NCI-H146 treated with DMSO at 0.1 percent for 48 hours (cell line): ENCODE results near the gene PNPLA3.

ENCODE experiments used
- DNase-seq: peaks from one replicate; lab custom pipeline; 2025; ENCODE audit not compliant: unreplicated experiment; lab: John Stamatoyannopoulos, UW

PNPLA3 gene, protein sequence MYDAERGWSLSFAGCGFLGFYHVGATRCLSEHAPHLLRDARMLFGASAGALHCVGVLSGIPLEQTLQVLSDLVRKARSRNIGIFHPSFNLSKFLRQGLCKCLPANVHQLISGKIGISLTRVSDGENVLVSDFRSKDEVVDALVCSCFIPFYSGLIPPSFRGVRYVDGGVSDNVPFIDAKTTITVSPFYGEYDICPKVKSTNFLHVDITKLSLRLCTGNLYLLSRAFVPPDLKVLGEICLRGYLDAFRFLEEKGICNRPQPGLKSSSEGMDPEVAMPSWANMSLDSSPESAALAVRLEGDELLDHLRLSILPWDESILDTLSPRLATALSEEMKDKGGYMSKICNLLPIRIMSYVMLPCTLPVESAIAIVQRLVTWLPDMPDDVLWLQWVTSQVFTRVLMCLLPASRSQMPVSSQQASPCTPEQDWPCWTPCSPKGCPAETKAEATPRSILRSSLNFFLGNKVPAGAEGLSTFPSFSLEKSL

DNA sequence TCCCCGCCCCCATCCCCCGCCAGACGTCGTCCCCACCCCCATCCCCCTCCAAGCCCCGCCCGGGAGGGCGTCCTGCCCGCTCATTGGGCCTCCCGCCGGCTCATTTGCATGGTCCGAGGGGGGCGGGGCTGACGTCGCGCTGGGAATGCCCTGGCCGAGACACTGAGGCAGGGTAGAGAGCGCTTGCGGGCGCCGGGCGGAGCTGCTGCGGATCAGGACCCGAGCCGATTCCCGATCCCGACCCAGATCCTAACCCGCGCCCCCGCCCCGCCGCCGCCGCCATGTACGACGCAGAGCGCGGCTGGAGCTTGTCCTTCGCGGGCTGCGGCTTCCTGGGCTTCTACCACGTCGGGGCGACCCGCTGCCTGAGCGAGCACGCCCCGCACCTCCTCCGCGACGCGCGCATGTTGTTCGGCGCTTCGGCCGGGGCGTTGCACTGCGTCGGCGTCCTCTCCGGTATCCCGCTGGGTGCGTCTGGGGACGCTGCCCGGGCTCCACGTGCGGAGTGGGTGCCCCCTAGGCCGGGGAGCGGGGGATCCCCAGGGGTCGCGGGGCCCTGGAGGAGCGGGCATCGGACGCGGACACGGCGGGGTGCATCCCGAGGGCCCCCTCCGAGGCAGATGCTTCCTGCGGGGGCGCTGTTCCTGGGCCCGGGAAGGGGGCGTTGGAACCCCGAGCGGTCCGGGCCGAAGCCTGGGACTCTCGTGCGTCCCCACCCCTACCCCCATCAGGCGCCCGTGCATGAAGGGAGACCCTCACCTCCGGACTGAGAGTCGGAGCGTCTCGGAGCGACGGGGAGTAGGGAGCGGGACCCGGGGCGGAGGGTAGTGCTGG, at the start of gene PNPLA3:
Gene PNPLA3 (plus strand): TSS at position 175 of the 834 bp plus-strand sequence. CDS start 107 bp downstream, at position 282.
- peak; percentile 54 for DNase-seq

DNA sequence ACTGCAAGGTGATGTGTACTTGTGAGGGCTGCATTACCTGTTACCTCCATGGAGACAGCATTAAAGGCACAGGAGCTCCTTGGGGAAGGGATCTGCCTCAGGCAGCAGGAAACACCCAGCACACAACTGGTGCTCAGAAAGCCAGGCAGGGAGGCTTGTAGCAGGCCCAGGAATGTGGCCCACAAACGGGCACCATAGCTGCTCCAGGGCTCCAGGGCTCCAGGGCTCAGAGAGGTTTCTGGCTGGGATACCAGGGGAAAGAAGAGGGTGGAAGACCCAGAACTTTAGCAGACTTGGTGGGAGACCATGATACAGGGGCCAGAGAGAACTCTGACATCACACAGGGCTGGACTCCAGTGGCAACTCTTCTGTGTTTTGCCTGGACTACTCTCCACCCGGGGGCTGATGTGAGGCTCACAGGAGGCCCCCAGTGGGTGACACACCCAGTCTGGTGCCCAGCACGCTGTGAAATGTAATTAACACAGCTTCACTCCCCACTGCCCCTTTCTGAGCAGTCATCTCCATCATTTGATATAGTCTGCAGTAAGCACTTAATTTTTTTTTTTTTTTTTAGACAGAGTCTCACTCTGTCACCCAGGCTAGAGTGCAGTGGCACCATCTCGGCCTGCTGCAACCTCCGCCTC, 46.6 kb upstream of the PNPLA3 start:
- DNase-seq, result no peak

DNA sequence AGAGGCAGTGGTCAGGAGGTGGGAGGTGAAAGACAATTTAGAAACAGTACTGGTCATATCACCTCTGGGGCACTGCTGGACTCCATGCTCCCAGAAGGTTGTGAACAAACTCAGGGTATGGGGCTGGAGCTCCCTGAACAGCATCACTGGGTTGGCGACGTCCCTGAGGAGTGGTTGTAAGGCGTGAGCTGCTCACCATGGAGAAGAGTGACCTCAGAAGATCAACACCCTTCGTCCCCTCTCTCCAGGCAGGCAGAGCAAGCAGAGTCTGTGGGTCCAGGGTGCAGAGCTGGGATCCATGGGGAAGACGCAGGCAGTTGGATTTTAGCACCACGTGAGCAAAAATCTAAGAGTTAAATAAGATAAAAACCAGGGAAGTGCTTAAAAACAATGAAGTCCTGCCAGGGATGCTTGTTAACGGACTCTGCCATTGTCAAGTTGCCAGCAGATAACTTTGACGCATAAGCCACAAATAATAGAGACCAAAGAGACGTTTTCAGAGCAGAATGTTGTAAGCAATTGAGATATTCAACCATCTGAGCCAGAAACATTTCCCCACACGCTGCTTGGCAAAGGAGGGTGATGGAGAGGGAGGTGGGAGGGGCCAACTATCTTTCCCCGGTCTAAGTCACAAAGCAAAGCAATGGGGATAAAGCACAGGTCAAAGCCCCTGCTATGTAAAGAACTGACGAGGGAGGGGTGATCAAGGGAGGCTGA, 45.4 kb upstream of the PNPLA3 start:
- no peak for DNase-seq

DNA sequence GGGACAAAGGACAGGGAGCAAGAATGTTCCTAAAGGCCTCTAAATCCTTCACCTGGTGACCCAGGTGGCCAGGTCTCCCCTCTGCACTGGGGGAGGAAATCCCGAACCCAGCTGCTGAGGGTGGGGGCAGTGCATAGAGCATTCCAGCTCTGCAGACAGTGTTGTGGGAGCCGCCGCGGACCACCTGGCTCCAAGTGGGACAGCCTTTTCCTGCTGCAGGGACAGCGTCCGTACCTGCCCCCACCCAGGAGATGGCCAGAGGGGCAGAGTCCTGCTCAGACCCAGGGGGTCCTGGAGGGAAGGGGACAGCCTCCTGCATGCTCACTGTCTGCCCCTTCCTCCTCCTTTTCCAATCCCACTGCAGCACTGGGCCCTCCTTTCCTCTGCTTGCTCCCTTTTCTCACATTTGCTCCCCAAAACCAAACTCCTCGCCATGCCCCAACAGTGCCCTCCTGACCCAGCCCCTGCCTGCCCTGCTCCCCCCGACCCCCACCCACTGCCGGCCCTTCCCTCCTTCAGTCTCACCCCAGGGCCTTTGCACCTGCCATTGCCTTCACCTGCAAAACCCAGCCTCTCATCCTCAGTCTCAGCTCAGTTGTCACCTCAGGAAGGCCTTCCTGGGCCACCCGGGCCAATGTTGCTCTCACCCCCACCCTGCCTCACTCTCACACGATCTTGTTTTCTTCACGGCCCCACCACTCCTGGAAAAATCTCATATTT, 44.6 kb upstream of the PNPLA3 start:
- DNase-seq, result no peak

DNA sequence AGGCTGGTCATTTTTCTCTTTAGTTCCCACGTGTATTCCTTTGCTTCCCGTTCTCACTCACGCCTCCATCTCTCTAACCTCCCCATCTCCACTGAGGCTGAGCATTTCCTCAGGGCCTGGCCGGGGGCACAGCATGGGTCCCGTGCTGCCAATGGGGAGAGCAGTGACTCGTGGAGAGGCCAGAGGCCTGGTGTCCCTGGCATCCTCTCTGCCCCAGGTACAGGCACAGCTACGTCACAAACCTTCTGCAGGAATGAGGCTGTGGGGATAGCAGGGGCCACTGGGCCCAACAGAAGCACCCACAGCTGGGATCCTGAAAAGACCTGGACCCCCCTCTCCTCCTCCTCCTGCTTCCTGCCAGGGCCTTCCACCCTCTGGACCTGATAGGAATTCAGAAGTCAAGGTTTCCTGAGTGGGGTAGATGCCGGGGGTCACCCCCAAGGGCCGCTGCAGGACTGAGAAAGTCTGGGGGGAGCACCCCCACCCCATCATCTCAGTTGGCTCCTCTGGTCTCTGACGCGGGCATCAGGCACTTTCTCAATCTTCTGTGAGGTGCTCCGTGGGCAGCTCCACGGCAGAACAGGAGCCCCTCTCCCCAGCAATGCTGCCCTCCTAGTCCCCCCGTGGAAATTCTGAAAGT, 43.6 kb upstream of the PNPLA3 start:
- DNase-seq, result no peak

DNA sequence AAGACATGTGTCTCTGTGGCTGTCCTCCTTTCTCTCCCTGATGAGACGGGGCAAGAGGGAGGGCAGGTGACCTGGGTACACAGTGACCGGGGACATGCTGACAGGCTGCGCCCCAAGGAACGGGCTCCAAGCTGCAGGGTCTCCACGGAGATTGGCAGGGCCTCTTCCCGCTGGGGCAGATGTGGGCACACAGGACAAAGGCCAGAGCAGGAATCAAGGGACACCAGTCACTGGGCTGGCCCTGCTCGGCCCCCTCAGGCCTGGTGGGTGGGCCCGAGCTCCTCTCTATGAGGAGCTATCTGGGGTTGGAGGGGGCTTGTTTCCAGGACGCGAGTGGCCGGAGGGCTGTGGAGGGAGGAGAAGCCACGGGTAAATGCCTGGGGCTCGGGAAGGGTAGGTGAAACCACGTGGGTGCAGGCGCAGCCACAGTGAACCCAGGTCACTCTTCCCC, 43.0 kb upstream of the PNPLA3 start:
- no peak for DNase-seq

DNA sequence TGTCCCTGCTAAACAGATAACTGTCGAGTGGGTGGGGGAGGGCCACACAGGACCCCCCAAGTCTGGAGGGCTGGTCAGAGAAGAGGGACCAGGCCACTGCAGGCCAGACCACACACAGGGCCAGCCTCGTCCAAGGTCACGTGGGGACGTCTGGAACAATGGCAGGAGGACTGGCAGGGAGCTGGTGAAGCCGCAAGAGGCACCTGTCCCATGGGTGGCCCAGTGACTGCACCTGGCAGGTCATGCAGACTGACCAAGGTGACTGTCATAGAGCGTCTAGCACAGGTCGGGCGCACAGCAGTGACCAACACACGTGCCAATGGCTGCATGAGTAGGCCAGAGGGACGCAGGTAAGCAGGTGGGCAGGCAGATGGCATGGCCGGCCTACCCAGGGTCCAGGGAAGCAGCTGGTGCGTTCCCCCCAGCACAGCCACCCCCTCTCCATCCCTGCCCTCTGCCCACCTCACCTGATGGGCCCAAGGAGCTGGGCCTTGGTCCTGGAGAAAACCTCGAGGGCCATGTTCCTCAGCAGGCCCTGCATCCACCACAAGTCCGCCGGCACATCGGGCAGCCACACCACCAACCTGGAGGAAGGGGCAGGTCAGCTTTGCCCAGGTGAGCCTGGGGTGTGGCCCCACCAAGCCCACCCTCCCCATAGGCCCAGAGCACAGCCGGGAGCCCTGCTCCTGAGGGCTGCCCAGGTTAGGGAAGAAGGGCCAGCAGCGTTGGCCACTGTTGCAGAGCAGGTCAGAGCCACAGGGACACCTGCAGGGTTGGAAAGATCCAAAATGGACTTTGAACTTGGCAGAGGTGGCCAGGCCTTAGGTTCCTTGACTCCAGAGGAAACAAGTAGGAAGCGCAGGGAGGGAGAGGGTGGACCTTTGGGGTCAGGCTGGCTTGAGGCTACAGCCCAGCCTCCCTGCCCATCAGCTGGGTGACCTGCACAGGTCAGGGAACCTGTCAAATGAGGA, 42.2 kb upstream of the PNPLA3 start:
- DNase-seq, result no peak

DNA sequence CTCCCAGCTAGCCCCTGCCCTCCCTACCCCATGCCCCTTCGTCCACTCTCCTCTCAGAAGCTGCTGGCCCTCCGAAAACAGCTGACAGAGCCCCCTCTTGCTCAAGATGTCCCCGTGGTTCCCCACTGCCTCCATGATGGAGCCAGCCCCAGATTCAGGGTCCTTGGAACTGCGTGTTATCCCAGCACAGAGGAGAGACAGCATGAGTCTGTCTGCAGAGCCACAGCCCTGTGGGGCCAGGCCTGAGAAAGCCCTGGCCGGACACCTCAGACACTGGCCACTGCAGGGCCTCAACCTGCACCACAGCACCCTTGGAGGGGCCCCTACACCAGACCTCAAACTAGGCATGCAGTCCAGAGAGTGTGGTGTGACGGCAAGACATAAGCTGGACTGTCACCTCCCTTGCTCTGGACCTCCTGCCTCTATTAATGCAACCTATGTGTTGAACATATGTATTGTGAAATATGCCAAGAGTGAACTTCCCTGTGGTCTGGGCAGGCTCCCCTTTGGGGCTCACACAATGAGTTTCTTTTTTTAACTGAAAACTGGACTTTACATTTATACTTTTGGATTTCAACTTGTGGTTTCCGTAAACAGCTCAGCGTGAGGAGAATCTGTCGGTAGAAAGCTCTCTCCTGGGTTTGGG, 41.4 kb upstream of the PNPLA3 start:
- no peak for DNase-seq

DNA sequence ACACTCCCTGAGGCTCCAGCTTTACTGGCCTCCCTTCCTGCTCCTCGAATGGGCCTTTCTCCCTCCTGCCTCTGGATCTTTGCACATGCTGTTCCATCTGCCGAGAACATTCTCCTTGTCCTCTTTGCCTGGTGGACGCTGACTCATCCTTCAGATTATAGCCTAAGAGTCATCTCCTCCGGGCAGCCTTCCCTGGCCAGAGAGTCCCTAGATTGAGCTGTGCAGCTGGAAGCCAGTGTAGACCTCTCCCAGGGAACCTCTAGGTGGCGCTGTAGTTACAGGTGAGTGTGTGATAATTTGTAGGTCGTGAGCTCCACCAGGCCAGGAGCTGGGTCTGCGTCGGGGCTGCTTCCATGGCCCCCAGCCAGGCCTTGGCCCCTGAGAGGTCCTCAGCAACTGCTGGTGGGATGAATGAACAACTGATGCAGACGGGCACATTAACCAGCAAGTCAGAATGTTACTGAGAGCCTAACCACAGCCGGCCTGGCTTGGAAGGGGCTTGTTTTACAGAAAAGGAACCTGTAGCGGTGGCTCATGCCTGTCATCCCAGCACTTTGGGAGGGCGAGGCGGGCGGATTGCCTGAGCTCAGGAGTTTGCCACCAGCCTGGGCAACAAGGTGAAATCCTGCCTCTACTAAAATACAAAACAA, 40.5 kb upstream of the PNPLA3 start:
- DNase-seq, result peak; percentile 38

DNA sequence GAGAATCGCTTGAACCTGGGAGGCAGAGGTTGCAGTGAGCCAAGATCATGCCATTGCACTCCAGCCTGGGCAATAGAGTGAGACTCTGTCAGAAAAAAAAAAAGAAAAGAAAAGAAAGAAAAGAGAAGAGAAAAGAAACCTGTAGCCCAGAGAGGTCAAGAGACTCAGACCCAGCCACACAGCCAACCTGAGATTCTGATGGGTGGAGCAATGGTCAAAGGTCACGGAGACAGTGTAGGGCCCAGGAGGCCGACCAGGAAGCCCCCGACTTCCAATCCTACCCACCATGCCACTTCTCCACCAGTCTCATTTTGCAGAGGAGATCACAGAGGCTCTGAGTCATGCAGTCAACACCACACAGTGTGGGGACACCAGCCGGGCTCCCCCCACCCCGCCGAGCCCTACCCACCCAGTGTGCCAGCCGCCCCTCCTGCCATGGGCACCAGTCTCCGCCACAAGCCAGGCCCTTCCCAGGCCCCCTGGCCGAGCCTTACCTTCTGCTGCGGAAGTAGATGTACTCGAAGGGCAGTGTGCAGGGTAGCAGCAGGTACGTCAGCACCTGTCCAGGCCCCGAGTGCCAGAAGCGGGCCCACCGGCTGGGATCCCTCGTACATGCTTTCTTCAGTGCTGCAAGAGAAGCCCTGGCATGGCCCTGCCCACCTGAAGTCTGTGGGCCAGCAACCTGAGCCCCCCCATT, 39.7 kb upstream of the PNPLA3 start:
- no peak for DNase-seq

DNA sequence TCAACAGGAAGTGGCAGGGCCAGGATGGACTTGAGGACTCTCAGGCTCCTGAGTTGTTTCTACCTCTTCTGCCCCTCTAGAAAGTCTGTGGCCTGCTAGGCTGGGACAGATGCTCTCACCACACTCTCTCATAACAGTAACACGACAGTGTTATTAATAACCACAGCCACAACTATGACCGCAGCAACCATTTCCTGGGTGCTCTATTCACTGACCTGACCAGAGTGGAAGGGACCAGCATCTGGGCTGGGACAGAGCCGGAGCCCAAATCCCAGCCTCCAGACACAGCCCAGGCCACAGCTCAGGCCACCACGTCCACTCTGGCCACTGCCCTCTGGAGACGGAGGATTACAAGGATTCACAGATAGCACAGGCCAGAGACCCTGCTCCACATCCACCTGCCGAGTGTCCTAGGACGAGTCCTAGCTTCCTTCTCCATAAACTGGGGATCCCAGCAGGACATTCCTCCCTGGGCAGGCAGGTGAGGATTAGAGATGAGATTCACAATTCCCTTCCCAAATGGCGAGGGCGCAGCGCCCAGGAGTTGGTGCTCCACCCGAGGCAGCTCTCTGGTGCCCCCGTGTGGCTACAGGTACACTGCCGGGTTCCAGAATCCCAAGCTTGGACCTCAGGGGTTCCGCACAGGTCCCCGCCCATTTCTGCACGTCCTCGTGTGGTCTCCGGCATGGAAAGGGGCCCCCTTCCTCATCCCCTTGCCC, 38.8 kb upstream of the PNPLA3 start:
- DNase-seq, result no peak

DNA sequence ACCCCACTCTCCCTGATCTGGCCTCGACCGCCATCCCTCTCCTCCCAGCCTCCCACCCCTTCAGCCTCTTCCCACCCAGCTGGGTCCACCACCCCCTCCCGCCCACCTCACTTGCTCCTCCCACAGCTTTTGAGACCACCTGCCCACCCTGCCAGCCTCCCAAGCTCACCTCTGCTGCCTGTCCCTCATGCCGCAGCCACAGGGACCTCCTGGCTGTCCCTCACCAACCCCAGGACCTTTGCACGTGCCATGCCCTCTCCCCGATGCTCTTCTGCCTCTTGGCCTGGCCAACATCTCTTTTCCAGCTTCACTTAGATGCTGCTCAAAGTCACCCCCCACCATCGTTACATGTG, 38.3 kb upstream of the PNPLA3 start:
- DNase-seq, result no peak

DNA sequence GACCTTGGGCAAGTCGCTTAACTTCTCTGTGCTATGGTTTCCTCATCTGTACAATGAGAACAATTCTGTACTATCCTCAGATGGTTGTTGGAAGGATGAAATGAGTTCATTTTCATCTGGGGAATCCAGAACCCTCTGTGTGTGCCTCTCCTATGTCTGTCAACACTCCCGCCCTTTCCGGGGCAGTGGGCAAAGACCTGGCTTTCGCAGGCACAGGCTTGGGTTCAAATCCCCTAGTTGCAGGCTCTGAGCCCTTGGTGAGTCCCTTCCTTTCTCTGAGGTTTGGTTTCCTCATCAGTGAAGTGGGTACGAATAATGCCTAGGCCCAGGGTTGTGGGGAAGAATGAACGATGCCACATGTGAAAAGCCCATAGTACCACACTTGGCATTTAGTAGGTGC, 37.8 kb upstream of the PNPLA3 start:
- DNase-seq, result no peak

DNA sequence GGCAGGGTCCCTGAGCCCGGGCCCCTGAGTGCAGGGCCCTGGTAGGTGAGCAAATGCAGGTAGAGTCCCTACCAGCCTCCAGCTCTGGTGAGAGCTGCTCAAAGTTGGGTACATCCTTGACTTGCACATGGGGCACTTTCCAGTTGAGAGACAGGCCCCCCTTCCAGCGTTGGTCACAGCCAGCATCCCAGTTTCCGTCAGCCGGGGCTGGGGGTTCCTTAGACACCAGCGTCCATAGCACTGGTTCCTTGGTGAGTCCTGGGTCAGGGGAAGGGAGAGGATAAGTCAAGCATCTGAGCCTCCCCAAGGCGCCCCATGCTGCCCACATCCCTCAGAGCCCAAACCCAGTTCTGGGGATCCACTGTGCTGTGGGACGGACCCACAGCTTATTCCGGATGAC, 37.4 kb upstream of the PNPLA3 start:
- no peak for DNase-seq

DNA sequence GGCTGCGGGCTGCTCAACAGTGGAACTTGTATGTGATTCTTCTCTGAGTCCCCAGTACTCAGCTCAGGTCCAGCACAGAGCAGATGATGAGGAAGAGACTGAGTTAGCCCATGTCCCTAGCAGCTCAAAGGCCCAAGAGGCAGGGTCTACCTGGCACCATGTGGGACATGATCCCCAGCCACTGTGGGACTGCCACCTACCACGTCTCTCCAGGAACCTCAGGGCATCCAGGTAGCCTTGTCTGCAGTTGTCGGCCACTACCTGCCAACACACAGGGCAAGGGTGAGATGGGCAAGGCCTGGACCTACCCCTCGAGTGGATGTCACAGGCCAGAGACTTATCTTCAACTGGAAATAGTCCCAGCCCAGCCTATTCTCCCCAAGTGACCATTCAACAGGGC, 36.2 kb upstream of the PNPLA3 start:
- DNase-seq, result no peak

DNA sequence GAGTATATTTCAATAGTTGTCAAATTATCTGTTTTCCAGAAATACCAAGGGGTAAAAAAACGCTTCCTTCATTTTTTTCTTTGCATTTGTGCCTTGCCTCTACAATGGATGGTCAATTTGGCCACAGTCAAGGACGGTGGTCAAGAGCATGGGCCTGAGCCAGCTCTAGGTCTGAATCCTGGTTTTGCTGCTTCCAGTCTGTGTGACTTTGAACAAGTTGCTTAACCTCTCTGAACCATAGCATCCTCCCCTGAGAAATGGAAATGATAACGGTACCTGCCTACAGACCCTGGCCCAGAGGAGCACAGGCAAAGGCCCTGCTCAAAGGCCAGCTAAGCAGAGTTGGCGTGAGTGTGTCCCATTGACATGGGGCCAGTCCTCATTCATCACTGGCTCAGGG, 34.9 kb upstream of the PNPLA3 start:
- DNase-seq, result no peak
